Endothelial cell of umbilical vein (primary cell): ENCODE measurements around the gene KIF2C. TPM values are rescaled to one million over a fixed set of nuclear protein-coding genes. Genes with fewer than 3 reads are reported as not detected.

Experiments
- BruUV-seq: library from RNA; stranded (reverse); fragments of 400-500 nt; replicated peaks from 2 replicates; lab custom pipeline; 2021; lab: Mats Ljungman, UMichigan
- CTCF ChIA-PET: fragments of 300-600, 350-600 bp; sonication (Branson Sonifier 250); formaldehyde crosslinking; loops from one replicate; lab custom pipeline; 2021; ENCODE audit warnings: antibody characterized with exemption, inconsistent platforms; lab: Charles Lee
- POLR2A ChIA-PET: fragments of 300-600, 350-600 bp; sonication (Branson Sonifier 250); formaldehyde crosslinking; loops from one replicate; lab custom pipeline; 2021; ENCODE audit warnings: antibody characterized with exemption, inconsistent platforms; lab: Charles Lee
- DNase-seq: peaks from one replicate; pipeline ENCODE4 v3.0.0-alpha.2; 2011; ENCODE audit warnings: low read depth, low spot score
- FAIRE-seq: peaks from 2 replicates; lab custom pipeline; 2011; peaks lifted over from hg19 to GRCh38; lab: Jason Lieb, UNC
- H2AFZ ChIP-seq: 2 replicates; pipeline ENCODE4 v1.6.0; 2012; ENCODE audit warnings: low read depth, low read length, control low read depth, inconsistent platforms
- H3K27ac ChIP-seq: 2 replicates; pipeline ENCODE4 v1.5.1; 2011; ENCODE audit warnings: low read depth, mild to moderate bottlenecking, control low read depth, low read length, moderate library complexity; ENCODE audit not compliant: insufficient read depth
- H3K27me3 ChIP-seq, 2 experiments: 2 replicates each; pipeline versions ENCODE4 v1.6.0 to v1.6.1; 2011; ENCODE audit warnings: low read length in 2 of 2, mixed read lengths in 1 of 2; ENCODE audit not compliant: control insufficient read depth in 2 of 2, insufficient read depth in 2 of 2
- H3K36me3 ChIP-seq, 2 experiments: 2 replicates in 1 of 2; 3 replicates in 1 of 2; pipeline ENCODE4 v1.5.1; 2011; ENCODE audit warnings: low read length in 2 of 2, mild to moderate bottlenecking in 1 of 2, moderate library complexity in 1 of 2; ENCODE audit not compliant: control insufficient read depth in 2 of 2, insufficient read depth in 2 of 2; ENCODE audit errors: extremely low read depth in 1 of 2
- H3K4me1 ChIP-seq: 3 replicates; pipeline ENCODE4 v1.5.1; 2011; ENCODE audit warnings: mild to moderate bottlenecking, low read length; ENCODE audit not compliant: control insufficient read depth, insufficient read depth; ENCODE audit errors: extremely low read depth
- H3K4me2 ChIP-seq: 2 replicates; pipeline ENCODE4 v1.6.1; 2011; ENCODE audit warnings: low read length, control low read depth, mixed read lengths; ENCODE audit not compliant: insufficient read depth
- H3K4me3 ChIP-seq, 3 experiments: fragments of 200-600 bp in 1 of 3; sonication (generic), shearing (Covaris generic) in 1 of 3; replicated peaks in 1 of 3; 2 replicates each; pipeline ENCODE4 v1.5.1; 2011 to 2016; ENCODE audit warnings: control low read depth in 3 of 3, low read length in 3 of 3, mild to moderate bottlenecking in 2 of 3, inconsistent platforms in 1 of 3, low read depth in 1 of 3, moderate library complexity in 1 of 3; ENCODE audit not compliant: insufficient read depth in 1 of 3
- H3K79me2 ChIP-seq: 2 replicates; pipeline ENCODE4 v1.6.0; 2012; ENCODE audit warnings: low read length, inconsistent platforms; ENCODE audit not compliant: control insufficient read depth, insufficient read depth
- H3K9ac ChIP-seq: replicated peaks from 2 replicates; pipeline ENCODE3; 2011; ENCODE audit warnings: low read length, control low read depth; ENCODE audit not compliant: insufficient read depth; ENCODE audit errors: extremely low read depth
- H3K9me1 ChIP-seq: replicated peaks from 3 replicates; pipeline ENCODE4 v1.6.0; 2011; ENCODE audit warnings: mild to moderate bottlenecking, low read length; ENCODE audit not compliant: control insufficient read depth, insufficient read depth; ENCODE audit errors: extremely low read depth
- H3K9me3 ChIP-seq: replicated peaks from 2 replicates; pipeline ENCODE4 v1.5.1; 2012; ENCODE audit warnings: low read length, inconsistent platforms; ENCODE audit not compliant: control insufficient read depth, insufficient read depth
- H4K20me1 ChIP-seq: replicated peaks from 2 replicates; pipeline ENCODE3; 2011; ENCODE audit warnings: mild to moderate bottlenecking, low read length; ENCODE audit not compliant: control insufficient read depth, insufficient read depth; ENCODE audit errors: extremely low read depth
- EZH2 ChIP-seq: IDR thresholded peaks from 2 replicates; pipeline ENCODE4 v1.6.1; 2012; ENCODE audit warnings: borderline replicate concordance, low read depth, mild to moderate bottlenecking, moderate library complexity, low read length, inconsistent platforms; ENCODE audit not compliant: severe bottlenecking
- FOS ChIP-seq: IDR thresholded peaks from 2 replicates; pipeline ENCODE4 v1.6.1; 2011; ENCODE audit warnings: mild to moderate bottlenecking, low read length, moderate library complexity, borderline replicate concordance; ENCODE audit not compliant: insufficient read depth
- GATA2 ChIP-seq: IDR thresholded peaks from 2 replicates; pipeline ENCODE4 v1.7.0; 2011; ENCODE audit warnings: low read depth, mild to moderate bottlenecking, moderate library complexity, mixed read lengths, low read length; ENCODE audit not compliant: insufficient read length, insufficient read depth
- JUN ChIP-seq: IDR thresholded peaks from 2 replicates; pipeline ENCODE4 v1.6.1; 2011; ENCODE audit warnings: borderline replicate concordance, low read depth; ENCODE audit not compliant: insufficient read length, insufficient read depth
- MYC ChIP-seq: IDR thresholded peaks from one replicate; pipeline ENCODE4 v1.6.1; 2011; ENCODE audit warnings: mild to moderate bottlenecking, low read depth, low read length
- POLR2A ChIP-seq: IDR thresholded peaks from 2 replicates; pipeline ENCODE4 v1.6.1; 2012; ENCODE audit warnings: low read depth, mild to moderate bottlenecking, control low read depth, low read length
- POLR2AphosphoS5 ChIP-seq: IDR thresholded peaks from 2 replicates; pipeline ENCODE4 v1.6.1; 2012; ENCODE audit warnings: low read depth, mild to moderate bottlenecking, control low read depth, low read length, moderate library complexity; ENCODE audit not compliant: insufficient read depth
- dilution Hi-C: fragments of 300-500 bp; cut with MboI; formaldehyde crosslinking; loops from one replicate; pipeline ENCODE4 v1.15.0; 2019; ENCODE audit warnings: low sequenced_read_pairs; ENCODE audit not compliant: extremely low pct_ligation_motif_present
- intact Hi-C: fragments of 100-400 bp; cut with micrococcal nuclease; formaldehyde crosslinking; loops from one replicate; pipeline ENCODE4 v1.10.0; 2022
- polyA plus RNA-seq, 4 experiments: library from polyadenylated mRNA; depleted of rRNA in 3 of 4; stranded (reverse) in 3 of 4; unstranded in 1 of 4; fragments of >200 nt; gene quantifications; 2 replicates each; pipeline versions ENCODE4 v1.2.1 to v1.2.3, GENCODE V29; 2011 to 2012; ENCODE audit warnings: missing spikeins in 1 of 4
- total RNA-seq: library from RNA; stranded (reverse); gene quantifications from 2 replicates; pipeline ENCODE4 v1.2.3, GENCODE V29; 2021
- TF ChIP-seq, protein P1 (sequence below): IDR thresholded peaks from 2 replicates; pipeline ENCODE4 v1.6.1; 2011; ENCODE audit not compliant: insufficient read depth, insufficient read length

Gene KIF2C
- total and polyA plus RNA-seq, 2 donors (not counting 3 experiments of a cell fraction or from before 2014, with no cell fraction given) = 27.1 to 53.7 TPM

DNA sequence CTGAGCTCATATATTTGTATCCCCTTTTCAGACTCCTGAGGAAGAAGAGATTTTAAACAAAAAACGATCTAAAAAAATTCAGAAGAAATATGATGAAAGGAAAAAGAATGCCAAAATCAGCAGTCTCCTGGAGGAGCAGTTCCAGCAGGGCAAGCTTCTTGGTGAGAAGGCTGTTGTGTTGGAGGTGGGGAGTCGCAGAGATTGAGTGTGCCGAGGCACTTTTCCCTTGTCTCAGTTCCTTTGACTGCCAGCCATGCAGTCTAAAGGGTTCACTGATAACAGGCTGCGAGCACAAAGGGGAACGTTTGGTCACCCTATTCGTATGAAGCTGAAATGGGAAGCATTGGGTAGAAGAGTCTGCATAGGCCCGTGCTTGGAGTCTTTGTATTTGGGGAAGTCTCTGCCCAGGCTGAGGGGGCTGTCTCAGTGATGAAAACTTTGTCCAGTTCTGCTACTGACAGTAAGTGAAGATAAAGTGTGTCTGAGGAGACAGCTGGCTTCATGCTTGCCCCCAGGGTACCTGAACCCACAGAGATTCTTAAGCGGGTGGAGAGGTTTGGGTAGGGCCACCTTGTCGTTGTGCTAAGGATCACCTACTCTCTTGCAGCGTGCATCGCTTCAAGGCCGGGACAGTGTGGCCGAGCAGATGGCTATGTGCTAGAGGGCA is 38.5 kb downstream of the KIF2C start:
- Histone ChIP-seq H3K9me1 (no peaks in the 10 kb centered on the region), H3K9me3 (no peaks in the 10 kb centered on the region), H3K27me3 (no peaks in the 10 kb centered on the region), H3K36me3 (peaks cover 17 to 22% of the 10 kb centered on the region in 2 experiments), H3K4me1 (peaks cover 16% of the 10 kb centered on the region), H3K27ac (no peak overlapping the region), H3K4me2 (peak overlapping the region; percentile 75), H2AFZ (no peak overlapping the region), H3K4me3 (peak overlapping the region in 1 of 3 experiments; percentile 0), H3K9ac (no peak overlapping the region), H3K79me2 (peaks cover 40% of the 10 kb centered on the region), H4K20me1 (no peaks in the 10 kb centered on the region)
- ChIA-PET POLR2A (no interaction called here), CTCF (interaction anchor here (0.7 to 1.1 kb wide), 2 partner anchors 10 to 47 kb away, joined by 3 read pairs; partner anchors contain the start of genes BEST4 and RNU5D-1)
- TF ChIP-seq, protein P1, sequence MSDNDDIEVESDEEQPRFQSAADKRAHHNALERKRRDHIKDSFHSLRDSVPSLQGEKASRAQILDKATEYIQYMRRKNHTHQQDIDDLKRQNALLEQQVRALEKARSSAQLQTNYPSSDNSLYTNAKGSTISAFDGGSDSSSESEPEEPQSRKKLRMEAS = no peak
- TF ChIP-seq POLR2A = peak; percentile 19
- no peak for TF ChIP-seq GATA2
- dilution Hi-C loops (no loop called here), intact Hi-C loops (no loop called here)
- no peak for FAIRE-seq
- no peak for DNase-seq
- no TSS peak for BruUV-seq

DNA sequence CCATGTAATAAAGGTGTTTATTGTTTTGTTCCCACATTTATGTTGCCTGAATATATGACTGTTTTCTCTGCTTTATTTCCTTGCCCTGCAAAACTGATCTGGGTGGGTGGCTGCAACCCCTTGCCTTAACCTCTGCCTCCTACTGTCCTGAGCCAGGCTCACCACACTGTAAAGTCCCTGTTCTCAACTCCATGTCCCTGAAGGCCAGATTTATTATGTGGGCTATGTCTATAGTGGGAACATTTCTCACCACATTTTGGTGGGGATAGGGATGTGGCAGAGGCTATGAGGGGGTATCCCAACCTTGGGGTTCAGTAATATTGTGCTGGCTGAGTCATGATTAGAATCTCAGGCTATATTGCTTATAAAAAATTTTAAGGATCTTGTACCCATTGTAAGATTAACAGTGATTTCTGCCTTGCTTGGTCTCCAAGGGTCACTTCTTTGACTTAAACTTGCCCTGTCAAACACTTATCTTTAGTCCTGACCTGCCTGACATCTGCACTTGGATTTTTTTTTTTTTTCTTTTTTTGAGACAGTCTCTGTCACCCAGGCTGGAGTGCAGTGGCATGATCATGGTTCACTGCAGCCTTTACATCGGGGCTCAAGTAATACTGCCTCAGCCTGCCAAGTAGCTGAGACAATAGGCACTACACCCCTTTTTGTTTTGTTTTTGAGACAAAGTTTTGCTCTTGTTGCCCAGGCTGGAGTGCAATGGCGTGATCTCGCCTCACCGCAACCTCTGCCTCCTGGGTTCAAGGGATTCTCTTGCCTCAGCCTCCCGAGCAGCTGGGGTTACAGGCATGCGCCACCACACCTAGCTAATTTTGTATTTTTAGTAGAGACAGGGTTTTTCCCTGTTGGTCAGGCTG is 39.3 kb downstream of the KIF2C start:
- Histone ChIP-seq H3K9ac (no peak overlapping the region), H3K4me1 (peaks cover 16% of the 10 kb centered on the region), H3K27me3 (no peaks in the 10 kb centered on the region), H3K4me3 (no peak overlapping the region), H3K27ac (no peak overlapping the region), H3K36me3 (peaks cover 17 to 22% of the 10 kb centered on the region in 2 experiments), H3K4me2 (no peak overlapping the region), H4K20me1 (no peaks in the 10 kb centered on the region), H3K9me3 (no peaks in the 10 kb centered on the region), H3K9me1 (no peaks in the 10 kb centered on the region), H2AFZ (no peak overlapping the region), H3K79me2 (peaks cover 40% of the 10 kb centered on the region)
- ChIA-PET CTCF (interaction anchor here (2.6 kb wide), 1 partner anchor 49 kb away, joined by 8 read pairs; the partner anchor contains the start of gene RNU5D-1), POLR2A (interaction anchor here (0.6 kb wide), 1 partner anchor 20 kb away, joined by 3 read pairs; no protein-coding TSS in a partner anchor)
- intact Hi-C loops = no loop called here
- dilution Hi-C loops = no loop called here
- no TSS peak for BruUV-seq
- no peak for TF ChIP-seq POLR2A
- TF ChIP-seq, protein P1 = no peak
- no peak for TF ChIP-seq FOS
- no peak for TF ChIP-seq JUN
- TF ChIP-seq POLR2AphosphoS5 = no peak
- TF ChIP-seq EZH2 = no peak
- TF ChIP-seq MYC = no peak
- no peak for TF ChIP-seq GATA2
- DNase-seq (no peak), FAIRE-seq (no peak)
